AG08396 (cell line): Measurements from ENCODE around the gene ACTL7B.
"Not testable (repeated sequence)": the region's sequence is repeated elsewhere in the genome, so short reads cannot be mapped to it uniquely, and the experiment has no call there.

Source experiments
- DNase-seq: peaks from one replicate; pipeline ENCODE4 v3.0.0; 2012; ENCODE audit warnings: low spot score, mixed read lengths

Gene ACTL7B

GRCh38 chr9:108855888-108856287 lies at the start of gene ACTL7B:
Gene ACTL7B, minus strand, starts transcription at chr9:108855986. Its CDS starts 56 bp downstream, at chr9:108855930.
- no peak for DNase-seq

GRCh38 chr9:108905494-108905893 lies 49.7 kb upstream of the ACTL7B start:
- no peak for DNase-seq

- DNase-seq, result no peak
These were observed 48.4 kb upstream of the ACTL7B start for GRCh38 chr9:108904161-108904560.

- no peak for DNase-seq
These were observed 47.8 kb upstream of the ACTL7B start for GRCh38 chr9:108903420-108904103.

- no peak for DNase-seq
These were observed 44.4 kb upstream of the ACTL7B start for GRCh38 chr9:108900176-108900575.

GRCh38 chr9:108899023-108899695 lies 43.4 kb upstream of the ACTL7B start:
- DNase-seq, result not testable (repeated sequence)

GRCh38 chr9:108897324-108898096 lies 41.7 kb upstream of the ACTL7B start:
- DNase-seq, result no peak

GRCh38 chr9:108894225-108894997 lies 38.6 kb upstream of the ACTL7B start:
- no peak for DNase-seq

GRCh38 chr9:108889649-108890067 lies 33.9 kb upstream of the ACTL7B start:
- DNase-seq, result no peak

GRCh38 chr9:108886594-108887271 lies 30.9 kb upstream of the ACTL7B start:
- not testable (repeated sequence) for DNase-seq

- peak; percentile 41 for DNase-seq
These were observed 30.0 kb upstream of the ACTL7B start for GRCh38 chr9:108885643-108886348.

GRCh38 chr9:108884701-108885100 lies 28.9 kb upstream of the ACTL7B start:
- no peak for DNase-seq

- DNase-seq, result no peak
These were observed 27.3 kb upstream of the ACTL7B start for GRCh38 chr9:108883085-108883484.

GRCh38 chr9:108882052-108882888 lies 26.5 kb upstream of the ACTL7B start:
- no peak for DNase-seq

- no peak for DNase-seq
These were observed 25.0 kb upstream of the ACTL7B start for GRCh38 chr9:108880738-108881316.

GRCh38 chr9:108877524-108877923 lies 21.7 kb upstream of the ACTL7B start:
- no peak for DNase-seq

GRCh38 chr9:108876425-108876824 lies 20.6 kb upstream of the ACTL7B start:
- DNase-seq, result no peak

GRCh38 chr9:108874058-108874788 lies 18.4 kb upstream of the ACTL7B start:
- no peak for DNase-seq
